Measurements from ENCODE around the gene ART4. TPM values are rescaled to one million over a fixed set of nuclear protein-coding genes. Genes with fewer than 3 reads are reported as not detected.

ART4 gene
- total RNA-seq, 1 experiment from 2014 or later, result not detected

- TF ChIP-seq EGR1 (IDR thresholded peaks at IDR 0.05; ENCODE audit: low read depth) (no peak), POLR2A (IDR thresholded peaks at IDR 0.05; ENCODE audit: borderline replicate concordance, extremely low read depth, insufficient read depth, insufficient read length) (no peak), SP1 (IDR thresholded peaks at IDR 0.05; ENCODE audit: low read depth) (no peak), FOSL1 (IDR thresholded peaks at IDR 0.05; ENCODE audit: low read depth) (no peak)
Observed at GRCh38 chr12:14825256-14825655, 18.1 kb downstream of the ART4 start (continued).

GRCh38 chr12:14824012-14824634 is 19.2 kb downstream of the ART4 start:
- no peak overlapping the region for H3K4me2 ChIP-seq (ENCODE audit: low read length)
- no peak for DNase-seq (ENCODE audit: low read depth, low spot score)

DNA sequence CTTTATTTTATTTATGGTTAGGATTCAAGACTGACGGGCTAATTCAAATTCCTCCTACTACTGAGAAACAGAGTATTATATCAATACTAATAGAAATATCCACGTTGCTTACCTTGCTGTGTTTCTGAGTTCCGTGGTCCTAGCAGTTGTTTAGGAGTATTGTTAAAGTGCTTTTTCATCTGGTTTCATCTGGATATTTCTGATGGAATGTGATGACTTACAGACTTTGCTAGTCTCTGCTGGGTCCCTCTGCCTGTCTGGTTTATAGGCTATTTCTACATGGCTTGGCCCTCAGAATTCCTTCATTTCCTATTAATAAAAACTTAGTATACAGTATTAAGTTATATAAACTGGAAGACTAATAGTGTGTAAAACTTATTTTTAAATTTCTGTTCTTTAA is 29.3 kb downstream of the ART4 start, which contains the start of gene SMCO3:
TSS of gene SMCO3 (minus strand) at position 169 of the 400 bp plus-strand sequence. CDS start 7,502 bp downstream, outside the sequence.
- ChIA-PET RAD21 (ENCODE audit: low non-redundant PET in 1 of 2, low total read pairs in 2 of 2, uncharacterized antibody in 2 of 2, unreplicated experiment in 2 of 2) (no interaction called here), POLR2A (no interaction called here), CTCF (no interaction called here)
- Histone ChIP-seq H4K20me1 (ENCODE audit: insufficient read depth) (no peaks in the 10 kb centered on the region), H3K9ac (ENCODE audit: low read length) (no peak within 1 kb of the TSS), H3K4me3 (replicated peaks in 1 of 2; ENCODE audit: low read depth in 1 of 2, low read length in 2 of 2) (no peak within 1 kb of the TSS), H3K27me3 (ENCODE audit: insufficient read depth, low read length) (no peaks in the 10 kb centered on the region), H3K36me3 (ENCODE audit: control insufficient read depth in 1 of 2, insufficient read depth in 2 of 2, low read length in 2 of 2) (no peaks in the 10 kb centered on the region), H2AFZ (ENCODE audit: low read depth, low read length, poor library complexity, severe bottlenecking) (no peak within 1 kb of the TSS), H3K9me3 (ENCODE audit: control insufficient read depth in 1 of 2, insufficient read depth in 1 of 2, low read depth in 1 of 2, low read length in 2 of 2) (no peaks in the 10 kb centered on the region), H3K9me2 (ENCODE audit: insufficient read depth) (no peaks in the 10 kb centered on the region), H3K79me2 (ENCODE audit: insufficient read depth, low read length) (no peaks in the 10 kb centered on the region), H3K4me2 (ENCODE audit: low read length) (no peak within 1 kb of the TSS), H3K4me1 (ENCODE audit: control insufficient read depth in 1 of 2, insufficient read depth in 2 of 2, low read length in 2 of 2) (no peaks in the 10 kb centered on the region), H3K27ac (ENCODE audit: low read depth, low read length) (no peak within 1 kb of the TSS)
- ATAC-seq, result no peak
- intact Hi-C loops (cut with micrococcal nuclease), result no loop called here
- BruUV-seq (replicated peaks), result no TSS peak
- DNase-seq (ENCODE audit: low read depth, low spot score), result no peak
- TF ChIP-seq EZH2 (IDR thresholded peaks at IDR 0.05), result no peak
- TF ChIP-seq EZH2phosphoT487 (IDR thresholded peaks at IDR 0.05; ENCODE audit: borderline replicate concordance), result no peak
- TF ChIP-seq, protein P1, sequence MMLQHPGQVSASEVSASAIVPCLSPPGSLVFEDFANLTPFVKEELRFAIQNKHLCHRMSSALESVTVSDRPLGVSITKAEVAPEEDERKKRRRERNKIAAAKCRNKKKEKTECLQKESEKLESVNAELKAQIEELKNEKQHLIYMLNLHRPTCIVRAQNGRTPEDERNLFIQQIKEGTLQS (IDR thresholded peaks at IDR 0.05), result no peak
- TF ChIP-seq CEBPB (IDR thresholded peaks at IDR 0.05; ENCODE audit: low read depth), result no peak
- TF ChIP-seq MAX (IDR thresholded peaks at IDR 0.05), result no peak
- no peak for TF ChIP-seq SP1 (IDR thresholded peaks at IDR 0.05; ENCODE audit: low read depth)
- no peak for TF ChIP-seq CBX3 (IDR thresholded peaks at IDR 0.05; ENCODE audit: low read depth)
- no peak for TF ChIP-seq SRF (IDR thresholded peaks at IDR 0.05; ENCODE audit: low read depth)
- no peak for TF ChIP-seq POLR2AphosphoS5 (IDR thresholded peaks at IDR 0.05; ENCODE audit: low read depth, low read length)
- no peak for TF ChIP-seq EGR1 (IDR thresholded peaks at IDR 0.05; ENCODE audit: low read depth)
- no peak for TF ChIP-seq ELF1 (IDR thresholded peaks at IDR 0.05; ENCODE audit: borderline replicate concordance, low read depth)
- TF ChIP-seq ZBTB33 (IDR thresholded peaks at IDR 0.05; ENCODE audit: extremely low read depth, insufficient replicate concordance, low read length), result no peak
- no peak for TF ChIP-seq ZFX (IDR thresholded peaks at IDR 0.05)
- TF ChIP-seq JUND (IDR thresholded peaks at IDR 0.05), result no peak
- no peak for TF ChIP-seq RAD21 (IDR thresholded peaks at IDR 0.05; ENCODE audit: low read depth)

More at GRCh38 chr12:14824012-14824634, 19.2 kb downstream of the ART4 start:
- Histone ChIP-seq H3K9me2 (ENCODE audit: insufficient read depth) (no peaks in the 10 kb centered on the region), H3K9me3 (ENCODE audit: control insufficient read depth in 1 of 2, insufficient read depth in 1 of 2, low read depth in 1 of 2, low read length in 2 of 2) (no peaks in the 10 kb centered on the region), H3K36me3 (ENCODE audit: control insufficient read depth in 1 of 2, insufficient read depth in 2 of 2, low read length in 2 of 2) (no peaks in the 10 kb centered on the region), H3K9ac (ENCODE audit: low read length) (no peak overlapping the region), H3K79me2 (ENCODE audit: insufficient read depth, low read length) (no peaks in the 10 kb centered on the region; the same call in 1 of the 2 replicates), H3K27ac (ENCODE audit: low read depth, low read length) (no peak overlapping the region), H3K4me1 (ENCODE audit: control insufficient read depth in 1 of 2, insufficient read depth in 2 of 2, low read length in 2 of 2) (no peaks in the 10 kb centered on the region), H4K20me1 (ENCODE audit: insufficient read depth) (no peaks in the 10 kb centered on the region), H3K4me3 (replicated peaks in 1 of 2; ENCODE audit: low read depth in 1 of 2, low read length in 2 of 2) (no peak overlapping the region), H2AFZ (ENCODE audit: low read depth, low read length, poor library complexity, severe bottlenecking) (no peak overlapping the region), H3K27me3 (ENCODE audit: insufficient read depth, low read length) (no peaks in the 10 kb centered on the region)
- RAD21 ChIA-PET (ENCODE audit: low non-redundant PET in 1 of 2, low total read pairs in 2 of 2, uncharacterized antibody in 2 of 2, unreplicated experiment in 2 of 2), result no interaction called here
- intact Hi-C loops (cut with micrococcal nuclease), result no loop called here
- TF ChIP-seq EZH2 (IDR thresholded peaks at IDR 0.05), result no peak
- BruUV-seq (replicated peaks), result no TSS peak
- POLR2A ChIA-PET, result no interaction called here
- no peak for ATAC-seq
- CTCF ChIA-PET, result no interaction called here
